Cerebellar nuclear complex (tissue), 1 donor: ENCODE measurements around the gene SH2D3C.
"Not testable (repeated sequence)": the region's sequence is repeated elsewhere in the genome, so short reads cannot be mapped to it uniquely, and the experiment has no call there.

ENCODE experiments used
- DNase-seq, 2 experiments: peaks; one replicate each; lab custom pipeline; 2025; lab: John Stamatoyannopoulos, UW

SH2D3C gene

DNA sequence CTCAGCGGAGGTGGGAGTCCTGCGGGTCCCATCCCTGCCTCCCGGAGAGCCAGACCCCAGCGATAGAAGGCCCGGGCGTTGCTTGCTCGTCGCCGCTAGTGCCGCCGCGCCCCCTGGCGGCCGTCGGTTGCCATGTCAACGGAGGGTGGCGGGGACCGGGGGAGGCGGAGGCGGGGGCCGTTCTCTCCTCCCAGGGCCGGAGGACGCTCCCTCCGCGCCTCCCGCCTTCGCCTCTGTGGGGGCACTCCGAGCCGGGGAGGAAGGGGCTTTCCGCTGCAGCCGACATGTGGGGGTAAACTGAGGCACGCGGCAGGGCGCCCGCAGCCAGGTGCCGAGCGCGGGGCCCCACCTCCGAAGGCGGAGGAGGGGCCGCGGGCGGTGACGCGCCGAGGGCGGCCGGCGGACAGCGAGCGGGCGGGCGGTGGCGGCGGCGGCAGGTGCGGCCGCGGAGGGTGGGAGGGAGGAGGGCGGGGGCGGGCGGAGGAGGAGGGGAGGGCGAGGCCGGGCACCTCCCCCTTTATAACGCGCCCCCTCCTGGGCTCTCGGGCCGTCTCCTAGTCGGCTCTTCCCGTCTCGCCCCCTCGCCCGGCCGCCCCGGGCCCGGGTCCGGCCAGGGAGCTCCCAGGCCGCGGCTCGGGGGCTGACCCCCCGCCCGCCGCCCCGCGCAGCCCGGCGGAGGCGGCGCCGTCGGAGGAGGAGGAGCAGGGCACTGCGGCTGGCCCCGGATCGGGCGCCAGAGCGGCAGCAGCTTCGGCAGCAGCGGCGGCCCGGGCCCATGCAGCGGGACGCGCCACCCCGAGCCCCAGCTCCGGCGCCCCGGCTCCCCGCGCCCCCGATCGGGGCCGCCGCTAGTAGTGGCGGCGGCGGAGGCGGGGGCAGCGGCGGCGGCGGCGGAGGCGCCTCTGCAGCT is 6.8 kb upstream of the SH2D3C start:
- peak in 1 of 2 experiments; percentile 61 for DNase-seq

- DNase-seq: no peak
These were observed 4.9 kb upstream of the SH2D3C start for GRCh38 chr9:127783111-127784008.

DNA sequence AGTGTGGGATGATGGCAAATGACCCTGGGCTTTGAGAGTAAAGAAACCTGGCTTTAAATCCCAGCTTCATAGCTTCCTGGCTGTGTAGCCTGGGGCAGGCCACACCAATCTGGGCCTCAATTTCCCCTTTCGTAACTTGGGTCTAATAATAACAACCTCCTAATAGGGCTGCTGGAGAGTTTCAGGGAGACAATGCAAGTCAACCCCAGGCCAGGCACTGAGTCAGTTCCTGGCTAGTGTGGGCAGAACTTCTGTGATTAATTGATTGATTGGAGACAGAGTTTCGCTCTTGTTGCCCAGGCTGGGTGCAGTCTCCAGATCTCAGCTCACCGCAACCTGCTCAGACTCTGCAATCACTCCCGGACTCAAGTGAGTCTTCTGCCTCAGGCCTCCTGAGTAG is 3.3 kb upstream of the SH2D3C start:
- no peak for DNase-seq

- DNase-seq: not testable (repeated sequence)
These were observed 2.4 kb upstream of the SH2D3C start for GRCh38 chr9:127780909-127781308.

DNA sequence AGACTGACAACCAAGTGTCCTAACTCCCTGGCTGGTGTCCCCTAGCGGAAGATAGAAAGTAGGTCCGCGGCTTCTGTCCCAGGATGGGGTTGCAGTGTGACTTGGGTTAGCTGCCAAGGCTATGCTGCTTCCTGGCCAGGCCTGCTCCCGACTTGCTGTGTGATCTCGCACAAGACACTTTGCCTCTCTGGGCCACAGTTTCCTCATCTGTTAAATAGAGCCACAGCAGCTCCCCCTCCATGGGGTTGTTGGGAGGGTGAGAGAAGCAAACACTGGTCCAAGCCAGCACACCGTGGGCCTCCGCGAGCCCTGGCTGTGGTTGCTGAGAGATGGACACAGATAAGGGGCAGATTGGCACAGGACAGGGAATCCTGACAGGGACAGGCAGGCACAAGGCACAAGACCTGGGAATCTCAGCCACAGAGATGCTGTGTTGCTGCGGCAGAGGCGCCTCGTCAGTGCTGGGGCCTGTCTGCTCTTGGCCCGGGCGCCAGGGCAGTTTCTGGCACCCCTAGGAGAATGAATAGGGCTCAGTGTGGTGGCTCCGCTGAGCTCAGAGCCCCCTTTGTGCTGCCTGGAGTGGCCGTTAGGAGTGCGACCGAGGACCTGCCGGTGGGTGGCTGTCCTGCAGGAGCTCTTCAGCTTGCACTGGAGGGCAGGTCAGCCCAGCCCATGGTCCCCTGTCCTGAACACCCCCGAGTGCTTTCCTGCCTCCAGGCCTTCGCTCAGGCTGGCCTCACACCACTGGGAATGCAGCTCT is 1.8 kb upstream of the SH2D3C start:
- DNase-seq: no peak

DNA sequence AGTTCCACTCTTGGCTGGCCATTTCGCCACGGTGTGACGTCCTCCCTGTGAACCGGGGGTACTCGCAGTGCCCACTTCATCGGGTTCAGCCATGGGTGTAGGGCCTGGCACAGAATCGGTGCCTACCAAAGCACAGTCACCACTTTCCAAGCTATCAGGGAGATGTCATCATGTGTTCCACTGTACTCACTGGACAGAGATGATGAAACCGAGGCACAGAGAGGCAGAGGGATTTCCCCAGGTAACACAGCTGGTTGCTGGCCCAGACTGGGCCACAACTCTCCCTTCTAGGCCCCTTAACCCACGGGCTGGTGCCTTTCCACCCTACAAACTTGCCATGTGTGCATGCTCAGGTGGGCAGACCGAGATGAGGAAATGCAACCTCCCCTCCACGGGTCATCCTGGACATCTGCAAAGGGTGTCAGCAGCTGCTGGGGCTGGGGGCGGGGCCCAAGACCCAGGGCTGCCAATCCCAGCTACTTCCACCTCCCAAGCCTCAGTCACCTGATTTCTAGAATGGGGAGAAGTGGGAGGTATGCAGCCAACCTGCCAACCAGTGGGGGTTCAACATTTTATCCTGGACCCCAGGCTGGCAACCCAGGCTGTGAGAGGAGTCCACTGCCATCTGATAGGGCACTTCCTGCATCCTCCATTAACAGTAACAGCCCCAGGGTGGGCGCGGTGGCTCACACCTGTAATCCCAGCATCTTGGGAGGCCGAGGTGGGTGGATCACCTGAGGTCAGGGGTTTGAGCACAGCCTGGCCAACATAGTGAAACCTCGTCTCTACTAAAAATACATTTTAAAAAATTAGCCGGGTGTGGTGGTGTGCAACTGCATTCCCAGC is 893 bp upstream of the SH2D3C start:
- no peak for DNase-seq

- DNase-seq: no peak
These were observed 992 bp downstream of the SH2D3C start for GRCh38 chr9:127777368-127777980.

DNA sequence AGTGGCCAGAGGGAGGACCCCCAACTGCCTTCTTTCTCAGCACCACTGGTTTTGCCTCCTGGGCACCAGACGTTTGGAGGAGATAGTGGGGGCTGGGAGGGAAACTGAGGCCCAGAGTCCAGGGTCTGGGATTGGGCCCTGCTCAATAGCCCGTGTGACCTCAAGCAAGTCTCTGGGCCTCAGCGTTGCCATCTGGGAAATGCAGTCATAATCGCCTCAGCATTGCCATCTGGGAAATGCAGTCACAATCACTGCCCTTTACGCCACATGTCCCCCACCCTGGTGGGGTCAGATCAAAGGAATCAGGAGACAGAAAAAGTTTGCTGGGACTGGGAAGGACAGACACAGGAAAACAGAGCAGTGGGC is 1.6 kb downstream of the SH2D3C start:
- DNase-seq: no peak

- no peak for DNase-seq
These were observed 2.1 kb downstream of the SH2D3C start for GRCh38 chr9:127776195-127776923.

DNA sequence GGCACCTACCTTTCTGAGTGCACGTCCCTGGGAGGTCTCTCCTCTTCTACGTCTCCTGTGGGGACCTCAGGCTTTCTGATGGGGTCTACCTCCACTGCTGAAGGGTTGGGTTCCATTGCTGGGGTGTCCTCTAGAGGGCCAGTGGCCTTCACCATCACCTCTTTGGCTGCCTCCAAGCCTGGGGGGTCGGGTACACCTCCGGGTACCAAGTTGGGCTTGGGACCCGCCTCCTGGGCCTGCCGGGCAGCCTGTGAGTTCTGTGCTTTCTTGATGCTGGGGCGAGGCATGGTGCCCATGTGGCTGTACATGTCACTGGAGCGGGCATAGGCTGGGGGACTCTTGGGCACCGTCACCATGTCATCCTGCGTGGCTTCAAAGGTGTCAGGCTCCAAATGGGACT is 4.5 kb downstream of the SH2D3C start:
- no peak for DNase-seq

- DNase-seq: no peak
These were observed 5.2 kb downstream of the SH2D3C start for GRCh38 chr9:127773272-127773671.

GRCh38 chr9:127772603-127773002 is 5.9 kb downstream of the SH2D3C start:
- no peak for DNase-seq

DNA sequence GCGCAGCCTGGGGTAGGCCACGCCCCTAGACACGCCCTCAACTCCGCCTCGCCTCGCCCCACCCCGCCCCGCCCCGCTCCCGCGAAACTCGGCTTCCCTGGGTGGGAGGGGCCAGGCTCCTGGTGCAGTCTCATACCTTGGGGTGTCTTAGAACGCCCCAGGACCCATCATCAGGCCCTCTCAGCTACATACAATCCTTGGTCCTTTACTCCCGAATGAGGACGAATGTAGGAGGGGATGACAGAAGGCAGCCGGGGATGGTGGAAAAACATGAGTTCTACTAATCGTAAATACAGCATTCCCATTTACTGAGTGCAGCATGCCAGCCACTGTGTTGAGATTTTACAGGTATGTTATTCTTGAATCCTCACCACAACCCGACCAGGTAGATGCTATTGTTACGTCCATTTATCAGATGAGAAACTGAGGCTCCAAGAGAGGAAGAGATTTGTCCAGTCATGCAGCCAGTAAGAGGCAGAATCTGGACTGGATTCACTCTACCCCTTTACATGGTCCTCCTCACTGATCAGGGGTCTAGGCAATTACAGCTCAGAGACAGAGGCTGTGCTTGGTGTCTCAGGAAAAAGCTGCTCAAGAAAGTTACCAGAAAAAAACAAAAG is 6.8 kb downstream of the SH2D3C start:
- no peak for DNase-seq

GRCh38 chr9:127770905-127771569 is 7.4 kb downstream of the SH2D3C start:
- peak; percentile 62 for DNase-seq

- DNase-seq: no peak
These were observed 7.9 kb downstream of the SH2D3C start for GRCh38 chr9:127770583-127770904.

- DNase-seq: no peak
These were observed 8.4 kb downstream of the SH2D3C start for GRCh38 chr9:127769929-127770582.

DNA sequence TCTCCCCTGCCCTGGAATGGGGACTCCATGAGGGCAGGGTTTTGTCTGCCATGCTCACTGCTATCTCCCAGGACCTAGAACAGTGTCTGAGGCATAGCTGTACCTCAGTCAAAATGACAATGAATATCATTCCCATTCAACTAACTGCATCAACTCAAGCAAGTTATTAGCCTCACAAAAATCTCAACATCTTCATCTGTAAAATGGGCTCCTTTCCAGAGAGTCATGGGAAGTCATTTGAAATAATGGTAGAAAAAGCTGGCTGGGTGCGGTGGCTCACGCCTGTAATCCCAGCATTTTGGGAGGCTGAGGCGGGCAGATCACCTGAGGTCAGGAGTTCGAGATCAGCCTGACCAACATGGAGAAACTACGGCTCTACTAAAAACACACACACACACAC is 9.4 kb downstream of the SH2D3C start:
- no peak for DNase-seq

DNA sequence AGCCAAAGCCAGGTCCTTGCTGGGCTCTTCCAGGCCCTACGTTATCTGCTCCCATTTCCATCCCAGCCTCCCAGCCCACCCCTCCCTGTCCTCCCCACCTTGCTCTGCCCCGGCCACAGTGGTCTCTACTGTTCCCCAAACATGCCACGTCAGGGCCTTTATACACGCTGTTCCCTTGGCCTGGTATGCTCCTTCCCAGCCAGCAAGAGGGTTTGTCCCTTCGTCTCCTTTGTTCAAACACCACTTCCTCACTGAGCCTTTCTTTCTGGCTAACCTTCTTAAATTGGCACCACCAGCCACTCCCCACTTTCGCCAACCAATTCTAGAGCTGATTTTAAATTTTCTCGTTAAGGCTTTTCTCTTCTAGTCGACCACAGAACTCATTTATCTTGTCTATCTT is 9.8 kb downstream of the SH2D3C start:
- no peak for DNase-seq

DNA sequence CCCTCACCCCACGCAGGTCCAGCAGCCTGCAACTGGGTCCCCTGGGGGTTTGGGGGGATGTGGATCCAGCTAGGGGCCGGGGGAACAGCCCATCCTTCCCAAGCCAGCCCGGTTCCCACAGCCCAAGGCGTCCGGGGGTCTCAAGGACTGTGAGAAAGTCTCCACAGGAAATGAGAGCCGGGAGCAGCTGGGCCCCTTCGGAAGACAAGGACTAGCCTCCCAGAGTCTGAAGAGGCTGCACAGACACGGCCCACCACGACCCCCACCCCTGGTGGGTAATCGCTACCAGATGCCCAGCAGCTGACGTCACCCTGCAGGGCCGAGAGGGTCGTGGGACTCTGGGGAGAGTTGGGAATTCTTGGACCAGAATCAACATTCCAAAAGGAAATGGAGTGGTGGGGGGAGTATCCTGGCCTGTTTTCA is 10.5 kb downstream of the SH2D3C start:
- no peak for DNase-seq
